ENCODE data around the gene SH3D19. TPM values are rescaled to one million over a fixed set of nuclear protein-coding genes. Genes with fewer than 3 reads are reported as not detected.

SH3D19 gene
- polyA plus RNA-seq, 2 of the 4 experiments (the other 2 are of a cell fraction): 15.3 to 22.9 TPM

DNA sequence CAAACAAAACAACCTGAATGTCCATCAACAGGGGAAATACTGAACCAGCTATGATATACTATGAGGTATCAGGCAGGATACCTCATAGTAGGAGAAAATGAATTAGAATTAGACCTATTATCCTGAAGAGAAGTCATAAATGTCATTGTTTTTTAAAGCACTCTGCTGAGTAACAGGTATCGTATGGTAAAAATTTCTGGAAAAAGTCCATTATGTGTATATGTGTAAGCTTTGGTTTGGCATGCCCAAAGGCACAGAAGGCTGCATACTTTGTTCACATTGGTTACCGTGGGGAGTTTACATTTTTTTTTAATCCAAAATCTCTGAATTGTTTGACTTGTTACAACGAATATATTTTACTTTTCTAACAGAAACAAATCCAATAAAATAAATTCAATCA, 155.5 kb downstream of the SH3D19 start:
- no peak overlapping the region for H3K4me2 ChIP-seq
- POLR2A ChIA-PET: no interaction called here
- TF ChIP-seq, protein P1, sequence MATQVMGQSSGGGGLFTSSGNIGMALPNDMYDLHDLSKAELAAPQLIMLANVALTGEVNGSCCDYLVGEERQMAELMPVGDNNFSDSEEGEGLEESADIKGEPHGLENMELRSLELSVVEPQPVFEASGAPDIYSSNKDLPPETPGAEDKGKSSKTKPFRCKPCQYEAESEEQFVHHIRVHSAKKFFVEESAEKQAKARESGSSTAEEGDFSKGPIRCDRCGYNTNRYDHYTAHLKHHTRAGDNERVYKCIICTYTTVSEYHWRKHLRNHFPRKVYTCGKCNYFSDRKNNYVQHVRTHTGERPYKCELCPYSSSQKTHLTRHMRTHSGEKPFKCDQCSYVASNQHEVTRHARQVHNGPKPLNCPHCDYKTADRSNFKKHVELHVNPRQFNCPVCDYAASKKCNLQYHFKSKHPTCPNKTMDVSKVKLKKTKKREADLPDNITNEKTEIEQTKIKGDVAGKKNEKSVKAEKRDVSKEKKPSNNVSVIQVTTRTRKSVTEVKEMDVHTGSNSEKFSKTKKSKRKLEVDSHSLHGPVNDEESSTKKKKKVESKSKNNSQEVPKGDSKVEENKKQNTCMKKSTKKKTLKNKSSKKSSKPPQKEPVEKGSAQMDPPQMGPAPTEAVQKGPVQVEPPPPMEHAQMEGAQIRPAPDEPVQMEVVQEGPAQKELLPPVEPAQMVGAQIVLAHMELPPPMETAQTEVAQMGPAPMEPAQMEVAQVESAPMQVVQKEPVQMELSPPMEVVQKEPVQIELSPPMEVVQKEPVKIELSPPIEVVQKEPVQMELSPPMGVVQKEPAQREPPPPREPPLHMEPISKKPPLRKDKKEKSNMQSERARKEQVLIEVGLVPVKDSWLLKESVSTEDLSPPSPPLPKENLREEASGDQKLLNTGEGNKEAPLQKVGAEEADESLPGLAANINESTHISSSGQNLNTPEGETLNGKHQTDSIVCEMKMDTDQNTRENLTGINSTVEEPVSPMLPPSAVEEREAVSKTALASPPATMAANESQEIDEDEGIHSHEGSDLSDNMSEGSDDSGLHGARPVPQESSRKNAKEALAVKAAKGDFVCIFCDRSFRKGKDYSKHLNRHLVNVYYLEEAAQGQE (IDR thresholded peaks at IDR 0.05): no peak
- TF ChIP-seq ZC3H11A (IDR thresholded peaks at IDR 0.05): no peak
- TF ChIP-seq BHLHE40 (IDR thresholded peaks at IDR 0.05; ENCODE audit: low read depth, low read length): no peak
- TF ChIP-seq, protein P2, sequence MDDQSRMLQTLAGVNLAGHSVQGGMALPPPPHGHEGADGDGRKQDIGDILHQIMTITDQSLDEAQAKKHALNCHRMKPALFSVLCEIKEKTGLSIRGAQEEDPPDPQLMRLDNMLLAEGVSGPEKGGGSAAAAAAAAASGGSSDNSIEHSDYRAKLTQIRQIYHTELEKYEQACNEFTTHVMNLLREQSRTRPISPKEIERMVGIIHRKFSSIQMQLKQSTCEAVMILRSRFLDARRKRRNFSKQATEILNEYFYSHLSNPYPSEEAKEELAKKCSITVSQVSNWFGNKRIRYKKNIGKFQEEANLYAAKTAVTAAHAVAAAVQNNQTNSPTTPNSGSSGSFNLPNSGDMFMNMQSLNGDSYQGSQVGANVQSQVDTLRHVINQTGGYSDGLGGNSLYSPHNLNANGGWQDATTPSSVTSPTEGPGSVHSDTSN (IDR thresholded peaks at IDR 0.05): no peak
- TF ChIP-seq RAD21 (conservative IDR thresholded peaks at IDR 0.05 in 1 of 2, IDR thresholded peaks at IDR 0.05 in 1 of 2): no peak
- no peak for TF ChIP-seq EHF (CRISPR knock-in tag; IDR thresholded peaks at IDR 0.05)
- TF ChIP-seq HMGXB4 (CRISPR knock-in tag; IDR thresholded peaks at IDR 0.05; ENCODE audit: borderline replicate concordance): no peak
- TF ChIP-seq CBX8 (IDR thresholded peaks at IDR 0.05): no peak
- TF ChIP-seq CHD4 (IDR thresholded peaks at IDR 0.05; ENCODE audit: borderline replicate concordance): no peak
- no peak for TF ChIP-seq HEYL (CRISPR knock-in tag; IDR thresholded peaks at IDR 0.05)
- no peak for TF ChIP-seq SREBF2 (IDR thresholded peaks at IDR 0.05)
- no peak for TF ChIP-seq ESRRA (IDR thresholded peaks at IDR 0.05; ENCODE audit: borderline replicate concordance, low read length)
- TF ChIP-seq, protein P3, sequence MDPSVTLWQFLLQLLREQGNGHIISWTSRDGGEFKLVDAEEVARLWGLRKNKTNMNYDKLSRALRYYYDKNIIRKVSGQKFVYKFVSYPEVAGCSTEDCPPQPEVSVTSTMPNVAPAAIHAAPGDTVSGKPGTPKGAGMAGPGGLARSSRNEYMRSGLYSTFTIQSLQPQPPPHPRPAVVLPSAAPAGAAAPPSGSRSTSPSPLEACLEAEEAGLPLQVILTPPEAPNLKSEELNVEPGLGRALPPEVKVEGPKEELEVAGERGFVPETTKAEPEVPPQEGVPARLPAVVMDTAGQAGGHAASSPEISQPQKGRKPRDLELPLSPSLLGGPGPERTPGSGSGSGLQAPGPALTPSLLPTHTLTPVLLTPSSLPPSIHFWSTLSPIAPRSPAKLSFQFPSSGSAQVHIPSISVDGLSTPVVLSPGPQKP (IDR thresholded peaks at IDR 0.05; ENCODE audit: low read depth, low read length): no peak
- no peak for TF ChIP-seq EHMT2 (IDR thresholded peaks at IDR 0.05; ENCODE audit: low read depth)
- no peak for TF ChIP-seq KDM5A (IDR thresholded peaks at IDR 0.05)
- no peak for TF ChIP-seq MAZ (IDR thresholded peaks at IDR 0.05; ENCODE audit: borderline replicate concordance, low read depth, low read length)
- TF ChIP-seq, protein P4, sequence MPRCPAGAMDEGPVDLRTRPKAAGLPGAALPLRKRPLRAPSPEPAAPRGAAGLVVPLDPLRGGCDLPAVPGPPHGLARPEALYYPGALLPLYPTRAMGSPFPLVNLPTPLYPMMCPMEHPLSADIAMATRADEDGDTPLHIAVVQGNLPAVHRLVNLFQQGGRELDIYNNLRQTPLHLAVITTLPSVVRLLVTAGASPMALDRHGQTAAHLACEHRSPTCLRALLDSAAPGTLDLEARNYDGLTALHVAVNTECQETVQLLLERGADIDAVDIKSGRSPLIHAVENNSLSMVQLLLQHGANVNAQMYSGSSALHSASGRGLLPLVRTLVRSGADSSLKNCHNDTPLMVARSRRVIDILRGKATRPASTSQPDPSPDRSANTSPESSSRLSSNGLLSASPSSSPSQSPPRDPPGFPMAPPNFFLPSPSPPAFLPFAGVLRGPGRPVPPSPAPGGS (IDR thresholded peaks at IDR 0.05): no peak
- TF ChIP-seq RNF2 (IDR thresholded peaks at IDR 0.05; ENCODE audit: borderline replicate concordance, low read depth): no peak
- no peak for TF ChIP-seq FOXS1 (CRISPR knock-in tag; IDR thresholded peaks at IDR 0.05)
- no peak for ATAC-seq
- DNase-seq (ENCODE audit: low read depth in 1 of 2, low spot score in 1 of 2): no peak
- CTCF ChIA-PET: interaction anchor here (0.5 to 1.4 kb wide), 3 partner anchors 9 to 195 kb away, joined by 3 to 4 read pairs (median 3); no protein-coding TSS in a partner anchor
- no peak overlapping the region for H3K27ac ChIP-seq
- WGBS (ENCODE audit: missing lambda C conversion rate): 75% methylated on average over 3 of the region's 3 CpGs
- no peak for FAIRE-seq
- H3K4me1 ChIP-seq: peaks cover 10% of the 10 kb centered on the region; the same call in 2 of the 3 replicates
- no peaks in the 10 kb centered on the region for H3K9me3 ChIP-seq
- no peak overlapping the region for H3K4me3 ChIP-seq

Measured in A549 (cell line).